Astrocyte of the cerebellum (primary cell): ENCODE measurements around the gene ZNF526.

Source experiments
- DNase-seq: peaks from one replicate; pipeline ENCODE4 v3.0.0-alpha.2; 2011; ENCODE audit warnings: low read depth
- H3K4me3 ChIP-seq: 2 replicates; pipeline ENCODE4 v1.5.1; 2011; ENCODE audit warnings: mild to moderate bottlenecking, low read depth, low read length, moderate library complexity
- in situ Hi-C: cut with HindIII; loops from 2 replicates; pipeline ENCODE4 v1.10.0; 2017; ENCODE audit warnings: low sequenced_read_pairs
- TF ChIP-seq, protein P1 (sequence below): IDR thresholded peaks from 2 replicates; pipeline ENCODE4 v1.5.1; 2012; ENCODE audit warnings: low read length, low read depth, moderate library complexity, mild to moderate bottlenecking; ENCODE audit errors: missing control alignments

The ZNF526 gene

DNA sequence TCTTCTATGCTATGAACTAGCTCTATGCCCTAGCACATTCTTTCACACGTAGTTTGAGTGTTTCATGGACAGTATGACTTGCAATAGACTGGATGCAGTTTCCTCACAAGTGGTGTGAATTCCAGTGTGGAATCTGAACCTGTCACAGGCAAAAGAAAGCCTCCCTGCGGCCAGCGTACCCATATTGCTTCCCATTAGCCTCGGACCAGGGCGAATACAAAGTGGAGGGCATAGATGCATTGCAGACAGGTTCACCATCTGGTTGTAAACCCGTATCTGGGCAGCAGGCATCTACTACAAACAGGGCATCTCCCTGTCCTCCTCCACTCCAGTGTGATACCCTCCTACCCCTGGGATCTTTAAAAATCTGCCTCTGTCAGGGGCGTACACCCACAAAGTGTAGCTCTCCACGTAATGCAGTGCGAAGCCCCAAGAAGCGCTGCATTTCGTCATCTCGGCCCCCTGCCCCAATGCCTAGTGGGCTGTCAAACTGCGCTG lies 47.6 kb downstream of the ZNF526 start:
- H3K4me3 ChIP-seq: peak overlapping the region; percentile 67
- TF ChIP-seq, protein P1, sequence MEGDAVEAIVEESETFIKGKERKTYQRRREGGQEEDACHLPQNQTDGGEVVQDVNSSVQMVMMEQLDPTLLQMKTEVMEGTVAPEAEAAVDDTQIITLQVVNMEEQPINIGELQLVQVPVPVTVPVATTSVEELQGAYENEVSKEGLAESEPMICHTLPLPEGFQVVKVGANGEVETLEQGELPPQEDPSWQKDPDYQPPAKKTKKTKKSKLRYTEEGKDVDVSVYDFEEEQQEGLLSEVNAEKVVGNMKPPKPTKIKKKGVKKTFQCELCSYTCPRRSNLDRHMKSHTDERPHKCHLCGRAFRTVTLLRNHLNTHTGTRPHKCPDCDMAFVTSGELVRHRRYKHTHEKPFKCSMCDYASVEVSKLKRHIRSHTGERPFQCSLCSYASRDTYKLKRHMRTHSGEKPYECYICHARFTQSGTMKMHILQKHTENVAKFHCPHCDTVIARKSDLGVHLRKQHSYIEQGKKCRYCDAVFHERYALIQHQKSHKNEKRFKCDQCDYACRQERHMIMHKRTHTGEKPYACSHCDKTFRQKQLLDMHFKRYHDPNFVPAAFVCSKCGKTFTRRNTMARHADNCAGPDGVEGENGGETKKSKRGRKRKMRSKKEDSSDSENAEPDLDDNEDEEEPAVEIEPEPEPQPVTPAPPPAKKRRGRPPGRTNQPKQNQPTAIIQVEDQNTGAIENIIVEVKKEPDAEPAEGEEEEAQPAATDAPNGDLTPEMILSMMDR: no peak
- no peak for DNase-seq
- in situ Hi-C loops: no loop called here

DNA sequence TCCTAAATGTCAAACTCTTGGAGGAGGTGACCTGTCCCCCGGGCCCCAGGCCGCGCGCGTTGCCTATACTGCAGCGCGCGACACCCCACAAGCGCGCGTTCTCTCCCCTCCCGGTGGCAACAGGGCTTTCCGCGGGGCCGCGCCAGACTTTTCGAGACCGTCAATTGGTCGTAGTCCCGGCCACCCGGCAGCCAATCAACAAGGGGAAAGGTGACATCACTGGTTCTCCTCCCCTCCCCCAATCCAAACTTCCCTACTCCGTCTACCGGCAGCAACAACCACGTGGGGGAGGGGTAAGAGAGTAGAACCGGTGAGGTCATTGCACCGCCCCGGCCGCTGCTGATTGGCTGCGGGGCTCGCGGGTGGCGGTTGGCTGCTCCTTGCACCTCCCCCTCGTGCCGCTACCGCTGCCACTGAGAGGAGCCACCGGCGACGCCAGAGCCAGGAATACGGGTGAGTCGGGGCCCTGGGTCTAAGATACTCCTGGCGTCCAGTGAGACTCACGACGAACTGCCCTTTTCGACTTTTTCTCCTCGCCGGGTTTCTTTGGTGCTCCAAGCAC lies 48.1 kb downstream of the ZNF526 start:
- H3K4me3 ChIP-seq: peak overlapping the region; percentile 67
- in situ Hi-C loops: no loop called here
- TF ChIP-seq, protein P1: no peak
- DNase-seq: peak; percentile 99

DNA sequence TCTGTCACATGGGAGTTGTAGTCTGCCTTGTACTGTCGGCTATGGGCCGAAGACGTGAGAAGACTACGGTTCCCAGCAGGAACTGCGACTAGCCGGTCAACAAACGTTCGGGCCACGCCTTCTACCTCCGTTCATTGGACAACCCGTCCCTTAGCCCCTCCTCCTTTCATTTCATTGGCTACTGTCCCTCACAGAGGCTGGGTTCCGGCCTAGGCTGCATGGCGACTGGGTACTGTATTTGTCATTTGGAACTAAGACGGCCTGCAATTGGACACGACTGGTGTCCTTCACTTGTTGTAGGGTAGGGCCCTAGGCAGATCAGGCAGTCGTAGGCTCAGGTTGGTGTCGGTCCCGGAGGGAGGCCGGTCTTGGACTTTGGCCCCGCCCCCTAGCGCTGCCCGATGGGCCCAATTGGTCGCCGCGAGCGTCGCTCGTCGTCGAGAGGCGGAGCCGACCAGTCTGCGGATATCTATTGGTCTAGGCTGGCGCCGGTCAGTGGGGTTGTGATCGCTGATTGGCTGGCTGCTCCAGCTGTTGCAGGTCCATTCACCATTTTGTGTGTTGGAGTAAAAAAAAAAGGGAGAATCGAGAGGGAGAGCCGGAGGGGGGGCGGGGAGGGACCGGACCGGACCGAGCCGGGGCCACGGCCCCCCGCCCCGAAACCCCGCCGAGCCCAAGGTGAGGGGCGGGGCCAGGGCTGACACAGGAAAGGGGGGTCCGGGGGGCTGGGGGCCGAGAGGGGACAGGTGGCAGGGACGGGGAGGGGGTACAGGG lies 48.8 kb downstream of the ZNF526 start, which contains the start of gene CIC:
Gene CIC, plus strand, starts transcription at position 549 of the 774 bp plus-strand sequence. CDS start 2,532 bp downstream, outside the sequence.
- TF ChIP-seq, protein P1: no peak
- DNase-seq: peak; percentile 100
- in situ Hi-C loops: no loop called here
- peak within 1 kb of the TSS; percentile 67 for H3K4me3 ChIP-seq

DNA sequence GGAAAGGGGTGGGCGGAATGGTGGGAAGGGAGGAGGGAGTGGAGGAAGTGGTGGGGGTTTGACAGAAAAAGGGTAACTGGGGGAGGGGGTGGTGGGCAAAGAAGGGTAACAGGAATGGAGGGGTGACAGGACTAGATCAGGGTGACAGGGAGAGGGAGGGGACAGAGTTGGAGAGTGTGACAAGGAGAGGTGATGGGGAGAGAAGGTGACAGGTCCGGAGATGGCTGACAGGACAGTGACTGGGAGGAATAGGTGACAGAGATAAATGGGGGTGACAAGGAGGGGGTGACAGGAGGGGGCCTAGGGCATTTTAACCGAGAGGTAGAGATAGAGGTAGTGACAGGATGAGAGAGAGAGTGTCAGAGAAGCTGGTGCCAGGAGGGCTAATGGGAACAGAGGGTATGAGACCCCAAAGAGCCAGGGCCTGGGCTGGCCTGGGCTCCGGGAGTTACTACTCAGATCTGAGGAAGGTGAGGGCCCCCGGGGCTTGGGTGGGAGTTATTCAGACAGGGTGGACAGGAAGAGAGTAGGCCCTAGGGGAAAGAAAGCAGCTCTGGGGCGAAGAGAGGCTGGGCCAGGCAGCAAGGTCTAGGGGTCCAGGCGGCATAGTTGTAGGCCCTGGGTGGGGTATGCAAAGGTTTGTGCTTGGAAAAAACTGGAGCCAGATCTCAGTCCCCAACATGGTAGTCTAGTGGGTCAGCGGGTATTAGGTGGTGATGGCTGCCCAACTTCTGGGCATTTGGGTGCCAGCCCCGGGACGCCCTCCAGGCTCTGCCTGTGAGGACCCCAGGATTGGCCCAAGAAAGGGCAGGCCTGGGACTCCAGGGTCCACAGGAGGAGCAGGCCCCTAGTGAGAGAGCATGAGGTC lies 49.6 kb downstream of the ZNF526 start:
- TF ChIP-seq, protein P1: no peak
- H3K4me3 ChIP-seq: peak overlapping the region; percentile 67
- no peak for DNase-seq
- in situ Hi-C loops: no loop called here

DNA sequence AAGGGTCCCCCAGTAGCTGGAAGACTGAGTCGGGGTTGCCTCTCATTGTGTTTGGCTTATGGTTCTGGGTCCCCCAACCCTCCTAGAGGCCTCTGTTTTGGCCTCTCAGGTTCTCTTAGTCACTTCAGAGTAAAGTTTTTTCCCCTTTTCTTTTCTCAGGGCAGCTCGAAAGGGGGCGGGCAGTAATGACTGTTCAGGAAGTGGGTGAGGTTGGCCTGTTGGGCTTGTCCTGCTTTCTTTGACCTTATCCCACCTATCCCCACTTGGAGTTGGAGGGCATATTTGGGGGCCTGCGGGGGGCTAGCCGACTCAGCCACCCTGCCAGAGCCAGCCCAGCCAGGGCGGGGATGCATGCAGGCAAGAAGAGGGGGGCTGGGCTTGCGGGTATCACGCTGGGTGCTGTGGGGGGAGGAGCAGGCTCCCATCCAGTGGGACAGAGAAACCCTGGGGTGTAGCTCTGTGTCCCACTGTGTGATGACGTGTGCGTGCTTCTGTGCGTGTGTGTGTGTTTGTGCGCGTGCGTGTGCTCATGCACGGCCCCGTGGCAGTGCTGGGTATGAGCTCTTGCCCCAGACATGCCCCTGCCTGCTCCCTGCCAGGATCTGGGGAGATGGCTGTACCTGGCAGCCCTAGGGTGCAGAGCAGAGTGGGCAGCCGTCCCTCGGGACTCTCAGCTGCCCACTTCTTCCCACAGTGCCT lies 50.4 kb downstream of the ZNF526 start:
- DNase-seq: no peak
- peak overlapping the region; percentile 67 for H3K4me3 ChIP-seq
- in situ Hi-C loops: no loop called here
- TF ChIP-seq, protein P1: no peak

DNA sequence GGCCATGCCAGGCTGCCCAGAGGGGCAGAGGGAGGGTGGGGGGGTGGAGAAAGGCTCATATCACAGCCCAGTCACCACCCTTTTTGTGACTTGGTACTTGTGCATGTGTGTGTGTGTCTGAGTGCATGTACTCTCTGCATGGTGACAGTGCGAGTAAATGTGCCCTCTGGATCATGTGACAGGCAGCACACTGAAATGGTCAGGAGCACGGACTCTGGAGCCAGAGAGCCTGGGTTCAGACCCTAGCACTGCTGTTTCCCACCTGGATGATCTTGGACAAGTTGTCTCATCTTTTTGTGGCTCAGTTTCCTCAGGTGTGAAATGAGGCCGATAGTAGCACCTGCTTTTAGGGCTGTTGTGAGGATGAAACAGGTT lies 50.9 kb downstream of the ZNF526 start:
- TF ChIP-seq, protein P1: no peak
- H3K4me3 ChIP-seq: peak overlapping the region; percentile 67
- in situ Hi-C loops: no loop called here
- no peak for DNase-seq
